AG04450 (cell line): Measurements from ENCODE around the gene STARD10. TPM values are rescaled to one million over a fixed set of nuclear protein-coding genes. Genes with fewer than 3 reads are reported as not detected.

Source experiments
- CTCF ChIA-PET: fragments of 300-600, 350-600 bp; formaldehyde crosslinking; extraction: SDS; loops from one replicate; lab custom pipeline; 2022; ENCODE audit warnings: antibody characterized with exemption, inconsistent platforms; lab: Charles Lee
- POLR2A ChIA-PET: fragments of 350-600 bp; formaldehyde crosslinking; extraction: SDS; loops from one replicate; lab custom pipeline; 2021; ENCODE audit warnings: antibody characterized with exemption, inconsistent platforms; lab: Yijun Ruan, JAX
- DNase-seq: peaks from one replicate; pipeline ENCODE4 v3.0.0-alpha.2; 2011; ENCODE audit warnings: low read depth, low spot score
- H3K27ac ChIP-seq: one replicate; pipeline ENCODE4 v1.5.1; 2012; ENCODE audit warnings: low read depth, low read length, control low read depth
- H3K27me3 ChIP-seq: one replicate; pipeline ENCODE4 v1.6.0; 2012; ENCODE audit warnings: low read length; ENCODE audit not compliant: control insufficient read depth, insufficient read depth
- H3K4me3 ChIP-seq: 2 replicates; pipeline ENCODE4 v1.5.1; 2011; ENCODE audit warnings: mild to moderate bottlenecking, low read depth, low read length, control low read depth
- H3K9me3 ChIP-seq: 2 replicates; pipeline ENCODE4 v1.5.1; 2012; ENCODE audit warnings: low read length; ENCODE audit not compliant: control insufficient read depth, insufficient read depth
- CTCF ChIP-seq: IDR thresholded peaks from 2 replicates; pipeline ENCODE4 v1.5.1; 2011; ENCODE audit warnings: low read depth, low read length, control low read depth, inconsistent platforms
- polyA plus RNA-seq: library from polyadenylated mRNA; depleted of rRNA; stranded (reverse); fragments of >200 nt; gene quantifications from 2 replicates; pipeline ENCODE4 v1.2.3, GENCODE V29; 2011

STARD10 gene
- polyA plus RNA-seq, 1 experiment = 38.4 TPM

- Histone ChIP-seq H3K27me3 (no peaks in the 10 kb centered on the region), H3K27ac (no peak overlapping the region), H3K9me3 (no peaks in the 10 kb centered on the region), H3K4me3 (no peak overlapping the region)
- no peak for DNase-seq
- ChIA-PET POLR2A (interaction anchor here (0.6 to 1.1 kb wide), 3 partner anchors 10 to 19 kb away, joined by 3 read pairs; no protein-coding TSS in a partner anchor), CTCF (interaction anchor here (0.9 to 1.6 kb wide), 3 partner anchors 19 to 23 kb away, joined by 3 read pairs; partner anchors contain the start of gene STARD10)
- TF ChIP-seq CTCF = no peak
Measured at GRCh38 chr11:72770799-72771198, 23.0 kb downstream of the STARD10 start.

GRCh38 chr11:72769680-72770079 lies 24.2 kb downstream of the STARD10 start:
- TF ChIP-seq CTCF = no peak
- no peaks in the 10 kb centered on the region for H3K27me3 ChIP-seq
- no peaks in the 10 kb centered on the region for H3K9me3 ChIP-seq
- H3K27ac ChIP-seq = no peak overlapping the region
- POLR2A ChIA-PET = no interaction called here
- no peak overlapping the region for H3K4me3 ChIP-seq
- CTCF ChIA-PET = interaction anchor here (0.9 kb wide), 1 partner anchor 24 kb away, joined by 3 read pairs; the partner anchor contains the start of gene STARD10
- DNase-seq = no peak

- no peak for DNase-seq
- Histone ChIP-seq H3K27me3 (no peaks in the 10 kb centered on the region), H3K4me3 (no peak overlapping the region), H3K27ac (no peak overlapping the region), H3K9me3 (no peaks in the 10 kb centered on the region)
- ChIA-PET CTCF (interaction anchor here (0.6 to 1.3 kb wide), 2 partner anchors 43 to 46 kb away, joined by 4 read pairs; no protein-coding TSS in a partner anchor), POLR2A (no interaction called here)
- TF ChIP-seq CTCF = no peak
Measured at GRCh38 chr11:72768581-72768980, 25.3 kb downstream of the STARD10 start.

GRCh38 chr11:72767203-72768062 lies 26.4 kb downstream of the STARD10 start:
- no peak overlapping the region for H3K4me3 ChIP-seq
- no peaks in the 10 kb centered on the region for H3K9me3 ChIP-seq
- no peak for TF ChIP-seq CTCF
- CTCF ChIA-PET = no interaction called here
- H3K27me3 ChIP-seq = no peaks in the 10 kb centered on the region
- no peak overlapping the region for H3K27ac ChIP-seq
- DNase-seq = no peak
- POLR2A ChIA-PET = no interaction called here
